Measurements from ENCODE around the gene CCDC102B.

Gene CCDC102B

GRCh38 chr18:69035756-69036155 lies 237.9 kb downstream of the CCDC102B start:
- no peak for DNase-seq (ENCODE audit: insufficient read length)
- FAIRE-seq: no peak
- TF ChIP-seq POLR2AphosphoS5 (IDR thresholded peaks at IDR 0.05; ENCODE audit: low read depth, low read length) (no peak), POLR2A (IDR thresholded peaks at IDR 0.05; ENCODE audit: low read depth, low read length) (no peak), TAF1 (IDR thresholded peaks at IDR 0.05; ENCODE audit: borderline replicate concordance, low read depth, low read length) (no peak)

GRCh38 chr18:69044215-69044614 lies 246.3 kb downstream of the CCDC102B start:
- DNase-seq (ENCODE audit: insufficient read length): no peak
- FAIRE-seq: no peak
- TF ChIP-seq POLR2AphosphoS5 (IDR thresholded peaks at IDR 0.05; ENCODE audit: low read depth, low read length) (no peak), POLR2A (IDR thresholded peaks at IDR 0.05; ENCODE audit: low read depth, low read length) (no peak), TAF1 (IDR thresholded peaks at IDR 0.05; ENCODE audit: borderline replicate concordance, low read depth, low read length) (no peak)

GRCh38 chr18:69064063-69064462 lies 266.2 kb downstream of the CCDC102B start:
- no peak for FAIRE-seq
- TF ChIP-seq POLR2A (IDR thresholded peaks at IDR 0.05; ENCODE audit: low read depth, low read length) (no peak), POLR2AphosphoS5 (IDR thresholded peaks at IDR 0.05; ENCODE audit: low read depth, low read length) (no peak)
- no peak for DNase-seq (ENCODE audit: insufficient read length)

GRCh38 chr18:69067048-69067447 lies 269.2 kb downstream of the CCDC102B start:
- TF ChIP-seq TAF1 (IDR thresholded peaks at IDR 0.05; ENCODE audit: borderline replicate concordance, low read depth, low read length): no peak
- no peak for TF ChIP-seq POLR2A (IDR thresholded peaks at IDR 0.05; ENCODE audit: low read depth, low read length)
- no peak for TF ChIP-seq POLR2AphosphoS5 (IDR thresholded peaks at IDR 0.05; ENCODE audit: low read depth, low read length)
- DNase-seq (ENCODE audit: insufficient read length) (no peak), FAIRE-seq (no peak)

GRCh38 chr18:69071680-69072079 lies 273.8 kb downstream of the CCDC102B start:
- DNase-seq (ENCODE audit: insufficient read length): no peak
- FAIRE-seq: no peak
- no peak for TF ChIP-seq POLR2A (IDR thresholded peaks at IDR 0.05; ENCODE audit: low read depth, low read length)
- no peak for TF ChIP-seq POLR2AphosphoS5 (IDR thresholded peaks at IDR 0.05; ENCODE audit: low read depth, low read length)
- no peak for TF ChIP-seq TAF1 (IDR thresholded peaks at IDR 0.05; ENCODE audit: borderline replicate concordance, low read depth, low read length)

- TF ChIP-seq TAF1 (IDR thresholded peaks at IDR 0.05; ENCODE audit: borderline replicate concordance, low read depth, low read length) (no peak), POLR2A (IDR thresholded peaks at IDR 0.05; ENCODE audit: low read depth, low read length) (no peak), POLR2AphosphoS5 (IDR thresholded peaks at IDR 0.05; ENCODE audit: low read depth, low read length) (no peak)
- FAIRE-seq: no peak
- no peak for DNase-seq (ENCODE audit: insufficient read length)
Observed at GRCh38 chr18:69081846-69082245, 284.0 kb downstream of the CCDC102B start.

GRCh38 chr18:69082499-69082898 lies 284.6 kb downstream of the CCDC102B start:
- no peak for TF ChIP-seq POLR2AphosphoS5 (IDR thresholded peaks at IDR 0.05; ENCODE audit: low read depth, low read length)
- no peak for TF ChIP-seq POLR2A (IDR thresholded peaks at IDR 0.05; ENCODE audit: low read depth, low read length)
- TF ChIP-seq TAF1 (IDR thresholded peaks at IDR 0.05; ENCODE audit: borderline replicate concordance, low read depth, low read length): no peak
- FAIRE-seq: no peak

GRCh38 chr18:69085951-69086350 lies 288.1 kb downstream of the CCDC102B start:
- no peak for DNase-seq (ENCODE audit: insufficient read length)
- no peak for TF ChIP-seq POLR2AphosphoS5 (IDR thresholded peaks at IDR 0.05; ENCODE audit: low read depth, low read length)
- TF ChIP-seq POLR2A (IDR thresholded peaks at IDR 0.05; ENCODE audit: low read depth, low read length): no peak
- no peak for TF ChIP-seq TAF1 (IDR thresholded peaks at IDR 0.05; ENCODE audit: borderline replicate concordance, low read depth, low read length)
- FAIRE-seq: no peak

More at GRCh38 chr18:69082499-69082898, 284.6 kb downstream of the CCDC102B start:
- DNase-seq (ENCODE audit: insufficient read length): no peak

GRCh38 chr18:69088973-69089372 lies 291.1 kb downstream of the CCDC102B start:
- DNase-seq (ENCODE audit: insufficient read length): no peak
- no peak for FAIRE-seq
- TF ChIP-seq POLR2A (IDR thresholded peaks at IDR 0.05; ENCODE audit: low read depth, low read length) (no peak), TAF1 (IDR thresholded peaks at IDR 0.05; ENCODE audit: borderline replicate concordance, low read depth, low read length) (no peak), POLR2AphosphoS5 (IDR thresholded peaks at IDR 0.05; ENCODE audit: low read depth, low read length) (no peak)

- DNase-seq (ENCODE audit: insufficient read length) (no peak), FAIRE-seq (no peak)
- no peak for TF ChIP-seq TAF1 (IDR thresholded peaks at IDR 0.05; ENCODE audit: borderline replicate concordance, low read depth, low read length)
- no peak for TF ChIP-seq POLR2AphosphoS5 (IDR thresholded peaks at IDR 0.05; ENCODE audit: low read depth, low read length)
- no peak for TF ChIP-seq POLR2A (IDR thresholded peaks at IDR 0.05; ENCODE audit: low read depth, low read length)
Observed at GRCh38 chr18:69097349-69097748, 299.5 kb downstream of the CCDC102B start.

GRCh38 chr18:69102959-69103358 lies 305.1 kb downstream of the CCDC102B start:
- no peak for DNase-seq (ENCODE audit: insufficient read length)
- TF ChIP-seq POLR2AphosphoS5 (IDR thresholded peaks at IDR 0.05; ENCODE audit: low read depth, low read length): no peak
- no peak for TF ChIP-seq POLR2A (IDR thresholded peaks at IDR 0.05; ENCODE audit: low read depth, low read length)
- TF ChIP-seq TAF1 (IDR thresholded peaks at IDR 0.05; ENCODE audit: borderline replicate concordance, low read depth, low read length): no peak
- no peak for FAIRE-seq

All from GM12892 (cell line).